DMS153 treated with DMSO at 0.1 percent for 48 hours (cell line): Measurements from ENCODE around the gene SMPDL3B.
A peak's percentile ranks its signal among the peaks of the same experiment; 100 is the strongest.

ENCODE experiments used
- DNase-seq: peaks from one replicate; lab custom pipeline; 2025; ENCODE audit not compliant: unreplicated experiment; lab: John Stamatoyannopoulos, UW

The SMPDL3B gene

DNA sequence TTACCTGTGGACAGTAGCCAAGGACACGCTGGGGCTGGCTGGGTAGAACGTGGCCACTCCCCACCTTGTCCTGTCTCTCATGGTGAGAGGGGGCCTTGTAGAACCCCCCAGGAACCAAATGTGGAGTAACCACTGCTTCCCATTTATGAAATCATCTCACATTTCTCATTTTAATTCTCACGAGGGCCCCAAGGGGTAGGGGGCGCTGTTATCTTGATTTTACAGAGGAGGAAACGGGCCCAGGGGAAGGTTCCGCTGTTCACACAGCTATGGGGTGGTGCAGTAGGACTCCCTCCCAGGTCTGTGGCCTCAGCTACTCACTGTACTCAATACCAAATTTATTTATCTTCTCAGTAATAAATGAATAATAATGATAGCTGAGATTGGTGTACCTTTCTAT lies 5.5 kb downstream of the SMPDL3B start:
- DNase-seq: peak; percentile 37

DNA sequence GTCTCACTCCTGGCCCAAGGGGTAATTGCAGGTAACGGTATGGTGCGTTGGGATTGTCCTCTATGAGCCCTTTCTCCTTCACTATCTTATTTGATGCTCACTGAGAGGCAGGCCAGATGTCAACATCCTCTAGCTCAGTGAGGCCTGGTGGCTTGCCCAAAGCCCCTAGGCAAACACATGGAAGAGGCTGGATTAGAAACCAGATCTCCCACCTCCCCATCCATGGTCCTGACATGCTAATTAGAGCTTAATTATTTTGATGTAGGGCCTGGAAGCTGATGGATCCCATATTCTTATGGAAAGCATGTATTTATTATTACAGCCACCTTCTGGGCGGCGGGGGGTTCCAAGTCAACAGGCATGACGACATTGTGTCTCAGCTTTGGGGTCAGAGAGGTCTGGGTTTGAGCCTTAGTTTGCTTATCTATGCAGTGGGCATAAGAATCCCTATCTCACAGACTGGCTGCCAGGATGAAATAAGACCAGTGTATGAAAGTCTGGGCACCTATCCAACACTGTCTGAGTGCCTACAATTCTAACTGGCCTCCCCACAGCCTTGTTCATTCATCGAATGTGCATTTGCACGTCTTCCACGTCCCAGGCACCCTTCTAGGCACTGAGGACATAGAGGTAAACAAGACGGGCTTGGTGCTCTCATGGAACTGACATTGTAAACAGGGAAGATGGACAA lies 6.2 kb downstream of the SMPDL3B start:
- no peak for DNase-seq

DNA sequence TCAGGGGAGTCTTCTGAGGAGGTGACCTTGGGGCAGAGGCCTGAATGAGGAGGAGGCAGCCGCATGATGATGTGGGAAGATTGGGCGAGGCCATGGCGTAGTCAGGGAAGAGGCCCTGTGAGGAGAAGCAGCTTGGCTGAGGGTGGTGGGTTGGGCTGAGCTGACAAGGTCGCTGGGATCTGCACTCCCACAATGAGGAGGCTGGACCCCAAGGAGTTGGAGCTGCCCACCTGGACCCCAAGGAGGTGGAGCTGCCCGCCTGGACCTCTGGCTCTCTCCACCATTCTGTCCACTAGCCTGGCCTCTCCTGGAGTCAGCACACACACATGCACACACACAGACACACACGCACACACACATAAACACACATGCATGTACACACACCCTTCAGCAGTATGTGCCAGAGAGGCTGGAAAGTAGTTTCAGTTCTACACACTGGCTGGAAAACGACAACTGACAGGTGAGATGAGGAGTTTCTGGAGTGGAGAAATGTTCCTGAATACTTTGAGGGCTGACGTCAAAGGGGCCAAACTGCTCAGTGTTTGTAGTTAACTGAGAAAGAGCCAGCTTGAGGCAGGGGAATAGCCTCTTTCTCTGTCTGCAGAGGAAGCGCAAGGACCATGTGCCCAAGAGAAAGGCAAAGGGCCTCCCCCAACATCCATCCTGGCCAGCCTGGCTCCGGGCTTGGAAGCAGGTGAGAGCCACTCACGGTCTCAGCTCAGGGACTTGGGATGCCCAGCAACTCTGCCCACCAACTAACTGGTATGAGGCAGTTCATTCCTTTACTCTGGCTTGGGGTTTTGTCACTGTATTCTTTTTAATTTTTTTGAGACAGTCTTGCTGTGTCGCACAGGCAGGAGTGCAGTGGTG lies 7.1 kb downstream of the SMPDL3B start:
- no peak for DNase-seq

DNA sequence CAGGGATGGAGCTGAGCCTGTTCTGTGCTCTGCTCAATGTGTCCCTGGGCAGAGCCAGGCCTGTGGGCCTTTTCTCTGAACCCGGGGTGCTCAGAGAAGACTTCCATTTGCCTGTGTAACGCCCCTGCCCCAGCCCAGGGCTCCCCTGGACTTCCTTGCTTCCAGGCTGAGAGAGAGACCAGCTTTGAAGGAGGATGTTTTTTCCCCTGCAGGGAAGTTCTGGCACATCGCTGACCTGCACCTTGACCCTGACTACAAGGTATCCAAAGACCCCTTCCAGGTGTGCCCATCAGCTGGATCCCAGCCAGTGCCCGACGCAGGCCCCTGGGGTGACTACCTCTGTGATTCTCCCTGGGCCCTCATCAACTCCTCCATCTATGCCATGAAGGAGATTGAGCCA lies 10.2 kb downstream of the SMPDL3B start:
- no peak for DNase-seq

DNA sequence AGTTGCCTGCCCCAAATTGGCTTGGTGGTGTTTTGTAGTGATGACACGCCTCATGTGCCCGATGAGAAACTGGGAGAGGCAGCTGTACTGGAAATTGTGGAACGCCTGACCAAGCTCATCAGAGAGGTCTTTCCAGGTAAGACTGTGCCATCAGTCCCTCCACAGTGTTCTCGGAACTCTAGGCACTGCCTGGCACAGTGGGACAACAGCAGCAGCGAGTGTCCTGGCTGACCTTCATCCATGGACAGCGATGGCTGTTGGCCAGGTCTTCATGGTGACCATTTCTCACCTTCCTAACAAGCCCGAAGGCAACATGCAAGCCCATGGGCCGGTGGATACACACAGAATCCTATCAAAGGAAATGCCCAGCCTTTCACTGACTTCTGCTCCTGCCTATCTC lies 14.2 kb downstream of the SMPDL3B start:
- DNase-seq: no peak

DNA sequence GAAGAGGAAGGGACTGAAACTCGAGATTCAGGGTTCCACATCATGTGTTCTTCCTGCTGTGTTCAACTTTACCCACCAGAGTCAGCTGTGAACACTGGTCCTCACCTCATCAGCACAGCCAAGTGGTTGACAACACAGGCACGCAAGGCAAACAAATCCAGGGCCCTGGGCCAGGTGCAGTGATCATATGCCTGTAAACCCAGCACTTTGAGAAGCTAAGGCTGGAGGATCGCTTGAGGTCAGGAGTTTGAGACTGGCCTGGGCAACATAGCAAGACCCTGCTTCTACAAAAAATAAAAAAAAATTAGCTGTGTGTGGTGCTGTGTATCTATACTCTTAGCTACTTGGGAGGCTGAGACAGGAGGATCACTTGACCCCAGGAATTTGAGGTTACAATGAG lies 16.6 kb downstream of the SMPDL3B start:
- no peak for DNase-seq

DNA sequence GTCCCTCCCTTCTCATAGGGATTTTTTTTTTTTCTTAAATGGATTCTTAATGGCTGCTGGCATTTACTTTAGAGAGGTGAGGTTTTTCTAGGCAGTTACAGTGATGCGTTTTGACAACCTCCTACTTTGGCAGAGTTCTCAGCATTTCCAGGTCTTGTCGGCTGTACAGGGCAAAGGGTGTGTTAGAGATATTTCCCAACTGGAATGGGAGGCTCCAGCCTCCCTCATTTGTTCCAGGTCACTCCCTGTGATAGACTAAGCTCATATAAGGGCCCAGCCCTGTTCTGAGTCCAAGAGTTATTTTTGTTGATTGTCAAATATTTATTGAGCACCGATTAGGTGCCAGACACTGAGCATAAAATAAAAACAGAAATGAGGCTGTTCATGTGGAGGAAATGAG lies 17.3 kb downstream of the SMPDL3B start:
- no peak for DNase-seq

DNA sequence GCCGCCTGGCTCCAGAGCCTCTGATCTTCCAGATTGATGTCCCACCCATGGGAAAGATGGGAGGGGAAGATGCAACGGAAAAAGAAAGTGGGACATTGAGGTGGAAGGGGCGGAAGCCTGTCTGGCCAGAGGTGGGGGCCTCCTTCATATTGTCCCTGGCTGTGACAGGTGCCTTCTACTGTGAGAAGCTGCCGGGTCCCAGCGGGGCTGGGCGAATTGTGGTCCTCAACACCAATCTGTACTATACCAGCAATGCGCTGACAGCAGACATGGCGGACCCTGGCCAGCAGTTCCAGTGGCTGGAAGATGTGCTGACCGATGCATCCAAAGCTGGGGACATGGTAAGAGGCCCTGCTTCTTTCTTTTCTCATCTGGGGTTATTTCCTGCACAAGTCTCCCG lies 19.4 kb downstream of the SMPDL3B start:
- no peak for DNase-seq

DNA sequence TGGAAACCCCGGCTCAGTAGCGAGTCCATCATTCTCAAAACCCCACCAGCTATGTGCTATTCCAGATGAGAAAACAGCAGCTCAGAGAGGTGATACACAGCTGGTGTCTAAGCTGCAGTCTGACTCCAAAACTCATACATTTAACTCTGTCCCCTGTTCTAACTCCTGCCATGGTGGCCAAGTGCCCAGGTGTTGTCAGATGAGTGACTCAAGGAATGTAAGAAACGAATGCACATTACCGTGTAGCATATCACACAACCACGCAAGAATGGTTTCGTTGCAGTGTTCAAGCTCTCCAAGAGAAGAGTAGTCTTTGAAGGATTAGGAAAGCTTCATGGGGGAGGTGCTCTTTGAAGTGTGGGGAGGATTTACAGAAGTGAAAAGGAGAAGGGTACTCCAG lies 20.3 kb downstream of the SMPDL3B start:
- no peak for DNase-seq

DNA sequence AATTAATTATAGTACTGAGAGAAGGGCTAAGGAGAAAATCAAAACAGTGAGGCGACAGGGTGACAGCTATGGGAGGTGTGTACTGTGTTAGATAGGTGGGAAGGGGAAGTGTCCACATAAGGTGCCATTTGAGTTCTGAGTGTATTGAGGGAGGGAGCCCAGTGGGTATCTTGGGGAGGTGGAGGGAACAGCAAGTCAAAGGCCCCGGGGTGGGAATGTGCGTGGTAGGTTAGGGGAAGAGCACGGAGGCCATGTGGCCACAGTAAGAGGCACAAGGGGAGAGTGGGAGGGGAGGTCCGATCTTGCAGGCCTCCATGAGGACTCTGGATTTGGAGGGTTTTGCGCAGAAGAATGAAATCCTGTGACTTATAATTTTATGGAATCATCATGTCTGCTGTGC lies 22.0 kb downstream of the SMPDL3B start:
- no peak for DNase-seq

DNA sequence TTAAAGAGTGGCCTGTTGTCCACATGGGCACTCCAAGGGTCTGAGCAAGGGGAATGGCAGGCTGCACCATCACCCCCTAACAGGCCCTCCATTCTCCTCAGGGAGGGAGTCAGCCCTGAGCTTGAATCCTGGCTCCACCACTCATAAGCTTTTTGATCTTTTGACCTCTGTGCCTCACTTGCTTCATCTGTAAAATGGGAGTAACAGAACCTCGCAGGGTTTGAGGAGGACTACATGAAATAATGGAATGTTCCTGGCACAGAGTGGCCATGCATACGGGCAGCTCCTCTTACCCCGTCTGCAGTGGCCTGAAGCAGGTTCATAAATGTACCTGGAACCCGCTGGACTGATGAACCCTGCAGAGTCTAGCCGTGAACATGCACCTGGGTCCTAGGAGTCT lies 22.9 kb downstream of the SMPDL3B start:
- no peak for DNase-seq

DNA sequence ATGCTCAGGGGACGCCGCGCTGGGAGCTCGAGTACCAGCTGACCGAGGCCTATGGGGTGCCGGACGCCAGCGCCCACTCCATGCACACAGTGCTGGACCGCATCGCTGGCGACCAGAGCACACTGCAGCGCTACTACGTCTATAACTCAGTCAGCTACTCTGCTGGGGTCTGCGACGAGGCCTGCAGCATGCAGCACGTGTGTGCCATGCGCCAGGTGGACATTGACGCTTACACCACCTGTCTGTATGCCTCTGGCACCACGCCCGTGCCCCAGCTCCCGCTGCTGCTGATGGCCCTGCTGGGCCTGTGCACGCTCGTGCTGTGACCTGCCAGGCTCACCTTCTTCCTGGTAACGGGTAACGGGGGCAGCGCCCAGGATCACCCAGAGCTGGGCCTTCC lies 23.7 kb downstream of the SMPDL3B start:
- peak; percentile 84 for DNase-seq

DNA sequence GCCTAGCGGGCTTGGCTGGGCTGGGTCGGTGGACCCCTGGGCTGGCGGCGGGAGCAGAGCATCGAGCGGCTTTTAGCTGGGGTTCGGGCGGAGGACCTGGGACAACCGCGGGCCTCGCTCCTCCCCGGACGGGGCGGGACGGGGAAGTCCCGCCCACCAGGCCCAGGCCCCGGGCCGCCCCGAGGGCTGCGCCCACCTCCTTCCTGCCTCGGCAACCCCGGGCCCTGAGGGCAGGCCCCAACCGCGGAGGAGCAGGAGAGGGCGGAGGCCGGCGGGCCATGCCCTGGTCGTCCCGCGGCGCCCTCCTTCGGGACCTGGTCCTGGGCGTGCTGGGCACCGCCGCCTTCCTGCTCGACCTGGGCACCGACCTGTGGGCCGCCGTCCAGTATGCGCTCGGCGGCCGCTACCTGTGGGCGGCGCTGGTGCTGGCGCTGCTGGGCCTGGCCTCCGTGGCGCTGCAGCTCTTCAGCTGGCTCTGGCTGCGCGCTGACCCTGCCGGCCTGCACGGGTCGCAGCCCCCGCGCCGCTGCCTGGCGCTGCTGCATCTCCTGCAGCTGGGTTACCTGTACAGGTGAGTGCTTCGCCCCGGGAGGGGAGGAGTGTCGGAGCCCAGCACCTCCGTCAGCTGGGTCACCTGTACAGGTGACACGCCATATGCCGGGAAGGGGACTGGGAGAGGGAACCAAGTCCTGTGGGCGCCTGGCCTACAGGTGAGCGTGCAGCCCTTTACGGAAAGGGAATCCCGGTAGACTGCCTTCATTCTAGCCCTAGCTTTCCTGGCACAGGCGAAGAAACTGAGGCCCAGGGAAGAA lies 25.2 kb downstream of the SMPDL3B start, which contains the start of gene XKR8:
Gene XKR8, plus strand, starts transcription at position 182 of the 812 bp plus-strand sequence. Its CDS starts 97 bp downstream, at position 279.
- DNase-seq: peak; percentile 98

DNA sequence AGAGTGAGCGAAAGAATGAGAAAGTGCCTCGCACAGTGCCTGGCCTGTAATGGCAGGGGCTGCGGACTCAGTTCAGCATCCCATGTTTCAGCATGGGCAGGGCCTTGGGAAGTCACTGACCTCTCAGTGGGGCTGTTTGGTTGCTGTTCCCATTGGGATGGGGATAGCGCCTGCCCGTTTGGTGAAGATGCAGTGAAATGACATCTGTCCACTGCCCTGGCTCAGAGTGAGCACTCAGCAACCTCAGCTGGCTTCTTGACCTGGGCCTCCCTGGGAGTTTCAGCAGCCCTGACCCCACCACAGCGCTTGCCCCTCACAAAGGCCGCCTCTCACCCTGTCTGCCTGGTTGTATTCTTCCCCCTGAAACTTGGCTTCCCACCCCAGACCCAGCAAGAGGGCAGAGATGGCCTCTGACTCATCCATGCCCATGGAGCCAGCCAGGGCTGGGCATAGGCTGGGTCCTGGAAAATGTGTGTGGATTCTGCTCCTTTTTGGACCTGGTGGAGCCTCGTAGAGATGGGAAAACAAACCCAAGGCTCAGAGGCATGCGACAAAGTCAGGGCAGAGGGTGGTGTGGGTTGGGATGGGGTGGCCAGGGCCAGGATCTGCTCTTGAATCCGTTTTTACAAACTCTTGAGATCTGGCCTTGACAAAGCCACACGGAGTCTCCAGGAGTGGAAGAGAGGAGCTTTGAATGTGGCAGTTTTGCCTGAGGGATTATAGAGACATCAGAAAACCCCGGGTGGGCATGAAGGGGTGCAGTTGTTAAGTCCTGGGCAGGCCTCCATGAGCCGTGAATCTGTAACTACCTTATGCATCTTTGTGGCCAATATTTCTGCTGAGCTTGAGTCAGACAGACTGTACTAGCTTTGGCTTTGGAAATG lies 26.2 kb downstream of the SMPDL3B start:
- no peak for DNase-seq

DNA sequence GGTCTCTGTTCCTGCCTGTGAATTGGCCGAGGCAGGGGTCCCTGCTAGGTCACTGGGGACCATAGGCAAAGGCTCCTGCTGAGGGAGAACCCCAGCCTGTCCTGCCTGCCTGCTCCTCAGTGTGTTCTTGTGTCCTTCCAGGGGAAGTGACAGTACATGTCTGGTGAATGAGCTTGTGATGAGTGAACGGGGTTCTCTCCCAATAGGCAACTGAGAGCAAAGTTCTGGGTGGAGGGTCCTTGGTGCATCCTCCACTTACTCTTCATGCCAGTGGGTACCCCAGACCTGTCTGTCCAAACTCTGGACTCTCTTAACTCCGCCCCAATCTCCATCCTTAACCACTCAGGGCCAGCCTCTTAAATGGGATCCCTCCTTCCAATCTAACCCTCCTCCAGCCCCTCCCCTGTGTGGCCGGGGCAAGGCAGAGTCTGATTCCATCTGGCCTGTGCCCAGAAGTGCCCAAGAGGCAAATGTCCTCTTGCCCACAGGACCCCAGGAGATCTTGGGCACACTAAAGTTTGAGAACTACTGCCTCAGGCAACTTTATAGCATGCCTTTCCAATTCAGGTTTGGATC lies 26.9 kb downstream of the SMPDL3B start:
- DNase-seq: no peak

DNA sequence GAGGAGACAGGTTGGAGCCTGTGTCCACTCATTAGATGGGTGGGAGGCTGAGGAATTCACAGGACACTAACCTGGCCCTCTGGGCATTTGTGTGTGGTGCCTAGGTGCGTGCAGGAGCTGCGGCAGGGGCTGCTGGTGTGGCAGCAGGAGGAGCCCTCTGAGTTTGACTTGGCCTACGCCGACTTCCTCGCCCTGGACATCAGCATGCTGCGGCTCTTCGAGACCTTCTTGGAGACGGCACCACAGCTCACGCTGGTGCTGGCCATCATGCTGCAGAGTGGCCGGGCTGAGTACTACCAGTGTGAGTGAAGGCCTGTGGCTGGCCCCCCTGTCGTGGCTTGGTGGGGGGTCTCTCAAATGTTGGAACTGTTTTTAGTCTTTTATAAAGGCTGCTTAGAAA lies 28.6 kb downstream of the SMPDL3B start:
- DNase-seq: no peak

DNA sequence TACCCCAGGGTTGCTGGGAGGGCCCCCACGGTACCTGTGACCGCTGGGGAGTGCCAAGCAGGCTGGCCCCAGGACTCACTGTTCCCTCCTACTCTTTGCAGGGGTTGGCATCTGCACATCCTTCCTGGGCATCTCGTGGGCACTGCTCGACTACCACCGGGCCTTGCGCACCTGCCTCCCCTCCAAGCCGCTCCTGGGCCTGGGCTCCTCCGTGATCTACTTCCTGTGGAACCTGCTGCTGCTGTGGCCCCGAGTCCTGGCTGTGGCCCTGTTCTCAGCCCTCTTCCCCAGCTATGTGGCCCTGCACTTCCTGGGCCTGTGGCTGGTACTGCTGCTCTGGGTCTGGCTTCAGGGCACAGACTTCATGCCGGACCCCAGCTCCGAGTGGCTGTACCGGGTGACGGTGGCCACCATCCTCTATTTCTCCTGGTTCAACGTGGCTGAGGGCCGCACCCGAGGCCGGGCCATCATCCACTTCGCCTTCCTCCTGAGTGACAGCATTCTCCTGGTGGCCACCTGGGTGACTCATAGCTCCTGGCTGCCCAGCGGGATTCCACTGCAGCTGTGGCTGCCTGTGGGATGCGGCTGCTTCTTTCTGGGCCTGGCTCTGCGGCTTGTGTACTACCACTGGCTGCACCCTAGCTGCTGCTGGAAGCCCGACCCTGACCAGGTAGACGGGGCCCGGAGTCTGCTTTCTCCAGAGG lies 31.8 kb downstream of the SMPDL3B start:
- DNase-seq: no peak

DNA sequence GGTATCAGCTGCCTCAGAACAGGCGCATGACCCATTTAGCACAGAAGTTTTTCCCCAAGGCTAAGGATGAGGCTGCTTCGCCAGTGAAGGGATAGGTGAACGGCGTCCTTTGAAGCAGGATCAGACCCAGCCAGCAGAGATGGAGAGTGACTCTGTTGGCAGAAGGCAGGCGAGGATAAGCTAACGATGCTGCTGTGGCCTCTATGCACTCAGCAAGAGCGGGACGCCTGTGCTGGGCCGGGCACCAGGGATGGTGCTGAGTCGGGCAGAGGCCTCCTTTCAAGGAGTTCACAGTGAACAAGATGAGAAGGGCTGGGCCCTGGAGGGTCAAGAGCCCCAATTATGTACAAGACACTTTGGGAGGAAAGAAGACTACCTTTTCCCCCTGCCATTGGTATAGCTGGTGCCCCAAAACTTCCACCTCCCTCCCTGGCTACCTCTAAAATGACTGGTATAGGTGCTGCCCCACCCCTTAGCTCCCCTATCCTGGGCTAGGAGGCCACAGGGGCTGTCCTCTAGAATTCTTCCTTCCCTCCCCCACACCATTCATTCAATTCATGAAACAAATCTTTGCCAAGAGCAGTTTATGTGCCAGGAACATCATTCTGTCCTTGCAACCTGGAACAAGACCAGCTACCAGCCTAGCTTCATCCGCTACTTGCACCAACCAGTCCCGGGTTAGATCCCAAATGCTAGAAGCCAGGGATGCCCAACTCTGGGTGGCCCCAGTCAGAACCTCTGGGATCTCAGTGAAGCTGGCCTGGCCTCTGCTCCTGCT lies 32.5 kb downstream of the SMPDL3B start:
- DNase-seq: no peak
